Adrenal gland (tissue), 12 donors: Measurements from ENCODE around the gene FAAP100. TPM values are rescaled to one million over a fixed set of nuclear protein-coding genes. Genes with fewer than 3 reads are reported as not detected.

ENCODE experiments used
- DNase-seq, 7 donors: peaks; one replicate each; pipeline ENCODE4 v3.0.0-alpha.2; 2019 to 2020
- H3K27ac ChIP-seq, 5 donors: fragments of 200-600 bp; sonication (generic) in 4 of 5; 1 replicate in 3 of 5; 2 replicates in 2 of 5; pipeline versions ENCODE4 v1.5.1 to v1.8.0; 2016 to 2020; ENCODE audit warnings: mild to moderate bottlenecking in 1 of 5
- H3K27me3 ChIP-seq: fragments of 200-600 bp; 2 replicates; pipeline ENCODE4 v1.8.0; 2021
- H3K36me3 ChIP-seq, 2 donors: fragments of 200-600 bp; replicated peaks in 1 of 2; 1 replicate in 1 of 2; 2 replicates in 1 of 2; pipeline versions ENCODE4 v1.5.1 to v1.8.0; 2018 to 2022
- H3K4me1 ChIP-seq, 2 donors: fragments of 200-600 bp; replicated peaks in 1 of 2; 1 replicate in 1 of 2; 2 replicates in 1 of 2; pipeline versions ENCODE4 v1.5.1 to v1.8.0; 2018 to 2021
- H3K4me3 ChIP-seq, 4 donors: fragments of 200-600 bp; sonication (generic) in 3 of 4; one replicate each; pipeline ENCODE4 v1.5.1; 2016 to 2018
- H3K9me3 ChIP-seq, 3 donors: fragments of 200-600 bp; sonication (generic) in 1 of 3; replicated peaks in 1 of 3; 1 replicate in 2 of 3; 2 replicates in 1 of 3; pipeline versions ENCODE4 v1.5.1 to v1.8.0; 2016 to 2021
- POLR2A ChIP-seq, 2 donors: fragments of 450-650 bp; IDR thresholded peaks; one replicate each; pipeline ENCODE4 v1.6.1; 2017; ENCODE audit warnings: antibody characterized with exemption in 2 of 2, mild to moderate bottlenecking in 2 of 2, moderate library complexity in 1 of 2
- WGBS, 4 donors: extraction: QIAGEN DNeasy Blood & Tissue Kit in 2 of 4; methylation state at CpG; one replicate each; pipeline versions ENCODE4 v1.1.5 to v1.1.7; 2013 to 2017; 5-methylcytosine and 5-hydroxymethylcytosine counted together
- intact Hi-C, 2 donors: fragments of 100-400 bp; cut with DNase I; formaldehyde crosslinking; loops; one replicate each; pipeline versions ENCODE4 v1.14.1 to v1.15.0; 2022 to 2023
- polyA plus RNA-seq, 3 donors: library from polyadenylated mRNA; stranded (reverse); fragments of 200-250 nt in 2 of 3; fragments of 350-450 nt in 1 of 3; fragmentation: Illumina TruSeq in 1 of 3; extraction: RNeasy Lipid Tissue Mini Kit (QIAGEN cat#74804) in 1 of 3; gene quantifications; one replicate each; pipeline ENCODE4 v1.2.3, GENCODE V29; 2013 to 2014
- total RNA-seq, 9 donors: library from RNA; depleted of rRNA in 4 of 9; stranded (reverse); fragments of >200 nt in 4 of 9; fragments of 120-200 nt in 1 of 9; fragmentation: NEBNext Ultra II Directional in 1 of 9; extraction: Animal tissue kit (Norgen Biotek cat#: 25700) in 1 of 9; gene quantifications; one replicate each; pipeline versions ENCODE4 v1.1.0 to v1.2.4, GENCODE V29; 2013 to 2023
- TF ChIP-seq, protein P1 (sequence below), 6 experiments: fragments of 450-650 bp in 4 of 6; fragments of 200-600 bp in 2 of 6; sonication (generic) in 1 of 6; IDR thresholded peaks; 1 replicate in 5 of 6; 2 replicates in 1 of 6; pipeline versions ENCODE4 v1.5.1 to v1.8.0; 2016 to 2021; ENCODE audit warnings: antibody characterized with exemption in 6 of 6, mild to moderate bottlenecking in 2 of 6, moderate library complexity in 1 of 6
- donor health status: healthy with polysubstance abuse.
- donor health status: Bipolar disorder and iron deficiency.
- donor health status: DM: yes; HTN: yes; CAD: no.
- donor health status: DM: no; HTN: no; CAD: no.
- donor health status: DM: no; HTN: no; CAD: no.
- donor health status: DM: yes; HTN: yes; CAD: no.

The FAAP100 gene
- total and polyA plus RNA-seq, 12 donors, result 2.5 to 89.0 (median 31.7) TPM

GRCh38 chr17:81494626-81495377 lies 57.4 kb downstream of the FAAP100 start:
- Histone ChIP-seq H3K27me3 (no peaks in the 10 kb centered on the region), H3K4me3 (no peak overlapping the region), H3K27ac (no peak overlapping the region), H3K9me3 (no peaks in the 10 kb centered on the region), H3K36me3 (no peaks in the 10 kb centered on the region), H3K4me1 (no peaks in the 10 kb centered on the region)
- DNase-seq, result no peak
- intact Hi-C loops, result no loop called here
- no peak for TF ChIP-seq POLR2A (IDR thresholded peaks at IDR 0.05)
- TF ChIP-seq, protein P1, sequence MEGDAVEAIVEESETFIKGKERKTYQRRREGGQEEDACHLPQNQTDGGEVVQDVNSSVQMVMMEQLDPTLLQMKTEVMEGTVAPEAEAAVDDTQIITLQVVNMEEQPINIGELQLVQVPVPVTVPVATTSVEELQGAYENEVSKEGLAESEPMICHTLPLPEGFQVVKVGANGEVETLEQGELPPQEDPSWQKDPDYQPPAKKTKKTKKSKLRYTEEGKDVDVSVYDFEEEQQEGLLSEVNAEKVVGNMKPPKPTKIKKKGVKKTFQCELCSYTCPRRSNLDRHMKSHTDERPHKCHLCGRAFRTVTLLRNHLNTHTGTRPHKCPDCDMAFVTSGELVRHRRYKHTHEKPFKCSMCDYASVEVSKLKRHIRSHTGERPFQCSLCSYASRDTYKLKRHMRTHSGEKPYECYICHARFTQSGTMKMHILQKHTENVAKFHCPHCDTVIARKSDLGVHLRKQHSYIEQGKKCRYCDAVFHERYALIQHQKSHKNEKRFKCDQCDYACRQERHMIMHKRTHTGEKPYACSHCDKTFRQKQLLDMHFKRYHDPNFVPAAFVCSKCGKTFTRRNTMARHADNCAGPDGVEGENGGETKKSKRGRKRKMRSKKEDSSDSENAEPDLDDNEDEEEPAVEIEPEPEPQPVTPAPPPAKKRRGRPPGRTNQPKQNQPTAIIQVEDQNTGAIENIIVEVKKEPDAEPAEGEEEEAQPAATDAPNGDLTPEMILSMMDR (IDR thresholded peaks at IDR 0.05), result no peak
- 41 to 55% (median 47%) methylated on average over 7 to 8 of the region's 8 CpGs for WGBS, 4 donors

DNA sequence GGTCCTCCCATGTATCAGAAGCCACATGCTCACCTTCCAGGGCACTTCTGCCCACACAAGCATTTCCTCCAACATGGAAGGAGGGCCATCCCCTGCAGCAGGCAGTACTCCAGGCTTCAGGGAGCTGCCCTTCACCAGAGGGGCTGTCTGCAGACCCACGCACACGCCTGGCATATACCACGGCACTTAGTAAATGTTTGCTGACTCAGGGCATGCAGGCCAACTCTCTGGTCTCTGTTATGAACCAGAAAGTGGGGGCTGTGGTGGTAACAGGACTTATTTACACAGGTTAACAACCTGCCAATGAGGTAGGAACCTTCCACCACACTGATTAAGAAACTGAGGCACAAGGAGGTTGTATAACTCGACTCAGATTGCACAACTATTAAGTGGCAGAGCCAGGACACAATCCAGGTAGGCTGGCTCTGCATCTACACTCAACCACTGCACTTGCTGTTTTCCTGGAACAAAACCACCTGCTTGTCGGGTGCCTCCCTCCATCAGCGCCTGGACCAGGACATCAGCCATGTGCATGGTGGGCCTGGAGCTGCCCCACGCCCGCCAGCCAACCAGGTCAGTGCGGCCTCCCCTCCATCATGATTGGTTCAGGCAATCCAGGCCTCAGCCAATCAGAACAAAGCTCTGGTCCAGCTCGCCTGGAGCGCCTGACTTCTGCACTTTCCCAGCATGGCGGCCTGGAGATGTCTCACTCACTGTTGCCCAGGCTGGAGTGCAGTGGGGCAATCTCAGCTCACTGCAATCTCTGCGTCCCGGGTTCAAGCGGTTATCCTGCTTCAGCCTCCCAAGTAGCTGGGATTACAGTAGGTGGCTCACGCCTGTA lies 58.7 kb downstream of the FAAP100 start:
- Histone ChIP-seq H3K4me3 (no peak overlapping the region), H3K4me1 (peaks cover 2 to 6% of the 10 kb centered on the region in 2 donors), H3K36me3 (no peaks in the 10 kb centered on the region), H3K27me3 (no peaks in the 10 kb centered on the region), H3K9me3 (no peaks in the 10 kb centered on the region), H3K27ac (no peak overlapping the region)
- 82 to 90% (median 89%) methylated on average over 12 to 16 of the region's 16 CpGs for WGBS, 4 donors
- intact Hi-C loops, result no loop called here
- no peak for DNase-seq
- TF ChIP-seq POLR2A (IDR thresholded peaks at IDR 0.05), result no peak
- TF ChIP-seq, protein P1 (IDR thresholded peaks at IDR 0.05), result no peak

DNA sequence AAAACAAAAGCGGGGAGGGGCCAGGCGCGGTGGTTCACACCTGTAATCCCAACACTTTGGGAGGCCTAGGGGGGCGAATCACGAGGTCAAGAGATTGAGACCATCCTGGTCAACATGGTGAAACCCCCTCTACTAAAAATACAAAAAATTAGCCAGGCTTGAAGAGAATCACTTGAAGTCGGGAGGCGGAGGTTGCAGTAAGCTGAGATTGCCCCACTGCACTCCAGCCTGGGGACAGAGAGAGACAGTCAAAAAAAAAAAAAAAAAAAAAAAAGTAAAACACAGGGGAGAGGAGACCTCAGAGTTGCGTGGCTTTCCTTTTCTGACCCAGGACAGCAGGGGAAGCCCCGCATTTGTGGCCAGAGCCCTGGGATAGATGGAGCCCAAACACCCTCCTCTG lies 59.4 kb downstream of the FAAP100 start:
- no peak for TF ChIP-seq POLR2A (IDR thresholded peaks at IDR 0.05)
- TF ChIP-seq, protein P1 (IDR thresholded peaks at IDR 0.05), result no peak
- no peaks in the 10 kb centered on the region for H3K27me3 ChIP-seq
- no peak overlapping the region for H3K4me3 ChIP-seq
- no peak overlapping the region for H3K27ac ChIP-seq
- WGBS, 4 donors, result 83 to 85% (median 84%) methylated on average over 9 of the region's 9 CpGs
- H3K36me3 ChIP-seq, result no peaks in the 10 kb centered on the region
- H3K9me3 ChIP-seq, result no peaks in the 10 kb centered on the region
- no peak for DNase-seq
- intact Hi-C loops, result no loop called here
- H3K4me1 ChIP-seq, result peaks cover 7 to 11% of the 10 kb centered on the region in 2 donors

GRCh38 chr17:81492202-81492601 lies 60.0 kb downstream of the FAAP100 start:
- 59 to 68% (median 63%) methylated on average over 18 of the region's 18 CpGs for WGBS, 4 donors
- H3K27me3 ChIP-seq, result no peaks in the 10 kb centered on the region
- H3K4me1 ChIP-seq, result peaks cover 11 to 16% of the 10 kb centered on the region in 2 donors
- no peak for TF ChIP-seq POLR2A (IDR thresholded peaks at IDR 0.05)
- TF ChIP-seq, protein P1 (IDR thresholded peaks at IDR 0.05), result no peak
- H3K4me3 ChIP-seq, result no peak overlapping the region
- H3K27ac ChIP-seq, result no peak overlapping the region
- intact Hi-C loops, result no loop called here
- H3K9me3 ChIP-seq, result no peaks in the 10 kb centered on the region
- DNase-seq, result no peak
- no peaks in the 10 kb centered on the region for H3K36me3 ChIP-seq
